ACHN (cell line): Measurements from ENCODE around the gene PLEKHA6.

Experiments used
- DNase-seq: peaks from one replicate; pipeline ENCODE4 v3.0.0-alpha.2; 2015
- in situ Hi-C: cut with HindIII; loops from 2 replicates; pipeline ENCODE4 v1.10.0; 2017; ENCODE audit warnings: low sequenced_read_pairs, low pct_ligation_motif_present, low pct_unique_long_range_greater_than_20kb

Gene PLEKHA6

DNA sequence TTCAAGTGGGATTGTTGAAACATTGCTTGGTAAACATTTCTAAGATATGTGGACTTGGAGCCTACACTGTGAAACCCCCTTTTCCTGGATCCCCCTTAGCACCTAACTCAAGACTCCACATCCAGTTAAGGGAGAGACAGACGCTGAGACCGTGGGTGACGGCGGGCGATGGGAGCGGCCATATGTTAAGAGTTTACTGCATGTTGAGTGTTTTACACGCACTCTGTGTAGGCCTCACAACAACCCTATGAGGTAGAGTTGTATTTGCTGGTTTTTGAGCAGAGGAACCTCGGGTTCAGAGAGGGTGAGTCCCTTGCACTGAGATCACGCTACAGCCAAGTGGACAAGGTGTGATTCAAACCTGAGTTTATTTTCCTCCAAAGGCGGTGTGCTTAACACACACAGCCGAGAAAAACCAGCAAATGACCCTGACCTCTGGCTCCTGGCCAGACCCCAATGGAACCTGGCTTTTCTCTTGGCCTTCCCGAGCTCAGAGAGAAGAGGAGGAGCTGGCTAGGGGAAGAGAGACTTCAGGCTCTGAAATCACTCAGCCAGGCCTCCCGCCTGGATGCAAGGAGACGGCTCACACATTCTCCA, 99.0 kb downstream of the PLEKHA6 start:
- in situ Hi-C loops: no loop called here
- no peak for DNase-seq

DNA sequence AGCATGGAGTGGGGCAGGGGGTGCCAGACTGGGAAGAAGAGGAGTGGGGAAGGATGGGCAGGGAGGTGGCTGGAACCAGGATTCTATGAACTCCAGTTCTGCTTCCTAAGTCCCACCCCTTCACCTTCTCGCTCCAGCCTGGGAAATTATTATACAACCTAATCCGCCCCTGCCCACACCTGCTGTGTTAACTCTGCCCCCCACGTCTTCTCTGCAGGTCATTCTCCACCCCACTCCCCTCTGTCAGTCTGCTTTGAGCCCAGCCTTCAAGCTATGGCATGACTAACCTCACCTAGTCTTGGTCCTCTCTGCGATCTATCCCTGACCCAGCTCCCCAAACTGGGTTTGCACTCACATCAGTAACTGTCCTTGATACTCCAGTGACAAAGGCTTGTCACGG, 99.9 kb downstream of the PLEKHA6 start:
- no peak for DNase-seq
- in situ Hi-C loops: no loop called here

DNA sequence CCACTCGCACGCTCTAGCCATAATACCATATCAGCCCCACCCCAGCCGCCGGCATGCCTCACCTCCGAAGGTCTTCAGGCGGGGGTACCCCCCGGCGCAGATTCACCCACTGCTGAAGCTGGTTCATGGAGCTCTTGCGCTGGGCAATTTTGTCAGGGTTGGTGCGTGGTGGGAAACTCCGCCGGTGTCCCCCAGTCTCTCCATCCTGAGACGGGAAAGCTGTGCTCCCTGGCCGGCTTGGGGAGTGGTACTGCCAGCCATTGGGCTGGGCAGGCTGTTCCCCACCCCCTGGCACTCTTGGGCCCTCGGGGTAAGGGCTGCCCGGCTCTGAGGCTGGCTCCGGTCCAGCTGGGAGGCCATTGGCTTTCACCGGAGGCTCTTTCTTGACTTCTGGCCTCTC, 100.5 kb downstream of the PLEKHA6 start:
- DNase-seq: no peak
- in situ Hi-C loops: no loop called here

DNA sequence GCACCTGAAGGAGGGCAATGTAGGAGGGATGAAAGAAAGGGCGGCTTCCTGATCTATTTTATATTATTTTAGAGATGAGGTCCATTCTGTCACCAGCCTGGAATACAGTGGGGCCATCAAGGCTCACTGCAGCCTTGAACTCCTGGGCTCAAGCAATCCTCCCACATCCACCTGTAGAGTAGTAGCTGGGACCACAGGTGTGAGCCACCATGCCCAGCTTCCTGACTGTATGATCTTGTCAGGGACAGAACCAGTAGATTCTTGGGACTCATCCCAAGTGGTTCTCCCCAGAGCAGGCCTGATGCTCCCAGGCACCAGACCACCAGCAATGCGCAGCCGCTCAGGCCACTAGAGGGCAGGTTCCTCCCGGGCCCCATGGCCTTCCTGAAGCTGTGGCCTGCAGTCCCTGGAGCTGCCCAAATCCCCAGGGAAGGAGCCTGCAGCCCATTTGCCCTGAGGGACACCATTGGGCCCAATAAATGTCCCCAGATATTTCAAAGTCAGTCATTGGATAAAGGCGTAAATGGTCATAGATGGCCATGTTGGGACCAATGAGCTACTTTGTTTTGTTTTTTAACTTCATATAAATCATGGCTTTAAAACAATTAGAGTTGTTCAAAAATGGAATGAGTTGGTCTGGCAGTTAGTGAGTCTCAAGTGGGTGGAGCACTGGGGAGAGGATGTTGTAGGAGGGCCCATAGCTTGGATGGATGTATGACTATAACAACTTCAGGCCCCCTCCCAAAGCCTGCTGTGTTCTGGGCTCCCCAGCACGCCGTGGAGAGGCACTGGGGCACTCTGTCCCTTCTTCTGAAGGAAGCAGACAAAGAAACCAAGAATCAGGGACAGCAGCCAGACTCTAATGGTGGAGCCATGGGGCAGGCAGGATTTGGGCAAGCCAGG, 101.3 kb downstream of the PLEKHA6 start:
- DNase-seq: peak; percentile 69
- in situ Hi-C loops: no loop called here

DNA sequence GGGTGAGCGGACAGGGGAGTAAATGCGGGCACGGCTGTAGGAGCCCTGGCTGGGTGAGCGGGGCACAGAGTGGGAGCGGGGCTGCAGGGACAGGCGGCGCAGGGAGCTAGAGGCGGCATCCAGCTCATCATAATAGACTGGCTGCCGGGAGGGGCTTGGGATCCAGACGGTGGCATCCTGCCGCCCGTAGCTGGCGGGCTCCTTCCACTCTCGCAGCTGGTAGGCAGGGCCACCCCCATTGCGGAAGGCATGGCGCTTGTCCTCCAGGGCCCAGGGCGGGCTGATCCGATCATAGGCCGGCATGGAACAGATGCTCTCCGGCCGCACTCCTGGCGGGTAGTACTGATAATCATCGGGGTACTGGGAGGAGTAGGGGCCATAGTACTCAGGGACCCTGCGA, 102.3 kb downstream of the PLEKHA6 start:
- in situ Hi-C loops: no loop called here
- no peak for DNase-seq

DNA sequence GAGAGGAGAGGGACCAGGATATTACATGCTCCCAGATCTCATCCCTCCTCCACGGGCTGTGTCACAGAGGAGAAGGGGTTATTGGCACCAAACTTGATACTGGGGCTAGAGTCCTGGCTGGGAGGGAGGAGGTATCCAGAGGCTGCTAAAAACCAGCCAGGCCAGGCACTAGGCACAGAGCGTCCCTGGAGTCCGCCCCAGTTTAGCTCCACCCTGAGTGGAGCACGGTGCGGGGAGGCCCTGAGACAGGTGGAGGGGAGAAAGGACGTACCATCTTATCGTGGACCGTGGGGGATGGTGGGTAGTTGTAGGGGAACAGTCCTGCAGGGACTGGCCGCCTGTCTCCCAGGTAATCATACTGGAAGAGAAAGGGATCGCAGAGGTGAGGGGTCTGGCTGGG, 103.2 kb downstream of the PLEKHA6 start:
- DNase-seq: no peak
- in situ Hi-C loops: no loop called here

DNA sequence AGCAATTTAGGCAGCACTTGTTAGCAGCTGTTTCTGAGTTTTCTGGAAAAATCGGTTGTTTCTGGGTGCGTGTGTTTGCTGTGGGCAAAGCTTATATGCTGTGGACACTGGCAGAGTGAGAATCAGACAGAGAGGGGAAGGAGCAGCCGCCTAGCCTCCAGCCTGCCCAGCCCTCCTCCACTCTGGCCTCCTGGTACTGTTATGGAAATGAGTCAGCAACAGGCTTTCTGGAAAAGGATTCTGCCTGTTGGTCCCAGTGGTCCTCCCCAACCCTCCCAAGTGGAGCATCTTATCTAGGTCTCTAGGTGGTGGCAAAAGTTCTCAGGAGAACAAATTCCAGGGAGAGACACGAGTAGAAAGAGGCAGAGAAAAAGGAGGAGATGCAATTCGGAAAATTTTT, 103.8 kb downstream of the PLEKHA6 start:
- no peak for DNase-seq
- in situ Hi-C loops: no loop called here

DNA sequence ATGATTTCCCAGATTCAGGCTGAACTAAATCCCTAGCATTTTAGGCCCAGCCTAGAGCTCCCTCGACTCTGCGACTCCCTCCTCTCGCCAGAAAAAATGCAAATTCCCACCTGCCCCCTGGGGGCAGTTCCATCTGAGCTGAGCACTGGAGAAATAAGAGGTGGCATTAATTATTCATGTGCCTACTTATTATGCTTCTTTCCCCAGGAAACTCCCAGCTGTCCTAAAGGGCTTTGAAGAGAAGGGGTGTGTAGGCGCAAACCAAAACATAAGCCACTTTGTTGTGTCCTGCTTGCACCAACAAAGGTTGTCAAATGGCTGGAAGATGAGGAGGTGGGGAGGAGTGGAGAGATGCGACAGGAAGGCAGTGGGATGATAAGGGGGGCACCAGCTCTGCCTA, 104.5 kb downstream of the PLEKHA6 start:
- DNase-seq: no peak
- in situ Hi-C loops: no loop called here

DNA sequence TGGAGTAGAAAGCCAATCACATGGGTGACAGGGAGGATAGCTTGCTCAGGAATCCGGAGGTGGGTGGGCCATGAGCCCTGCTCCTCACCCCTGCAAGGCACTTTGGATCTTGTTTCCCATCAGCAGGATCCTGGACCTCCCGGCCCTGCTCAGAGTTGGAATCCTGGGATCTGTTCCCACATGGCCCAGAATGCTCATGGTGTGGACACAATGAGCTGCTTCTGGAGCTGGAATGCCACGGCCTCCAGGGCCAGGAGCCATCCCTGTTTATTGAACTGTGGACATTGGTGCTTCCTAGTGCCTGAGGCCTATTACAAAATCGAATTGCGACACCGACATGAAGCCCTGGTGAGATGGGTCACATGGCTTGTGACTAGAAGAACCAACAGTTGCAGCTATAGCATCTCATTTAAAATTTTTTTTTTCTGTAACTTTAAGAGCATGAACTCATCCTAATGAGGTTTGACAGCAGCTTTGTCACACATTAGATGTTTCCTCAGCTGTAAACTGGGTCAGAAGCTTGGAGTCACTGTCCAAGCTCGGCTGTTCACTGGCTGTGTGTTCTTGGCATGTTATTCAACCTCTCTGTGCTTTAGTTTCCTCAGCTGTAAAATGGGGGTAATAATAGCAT, 105.6 kb downstream of the PLEKHA6 start:
- no peak for DNase-seq
- in situ Hi-C loops: no loop called here

DNA sequence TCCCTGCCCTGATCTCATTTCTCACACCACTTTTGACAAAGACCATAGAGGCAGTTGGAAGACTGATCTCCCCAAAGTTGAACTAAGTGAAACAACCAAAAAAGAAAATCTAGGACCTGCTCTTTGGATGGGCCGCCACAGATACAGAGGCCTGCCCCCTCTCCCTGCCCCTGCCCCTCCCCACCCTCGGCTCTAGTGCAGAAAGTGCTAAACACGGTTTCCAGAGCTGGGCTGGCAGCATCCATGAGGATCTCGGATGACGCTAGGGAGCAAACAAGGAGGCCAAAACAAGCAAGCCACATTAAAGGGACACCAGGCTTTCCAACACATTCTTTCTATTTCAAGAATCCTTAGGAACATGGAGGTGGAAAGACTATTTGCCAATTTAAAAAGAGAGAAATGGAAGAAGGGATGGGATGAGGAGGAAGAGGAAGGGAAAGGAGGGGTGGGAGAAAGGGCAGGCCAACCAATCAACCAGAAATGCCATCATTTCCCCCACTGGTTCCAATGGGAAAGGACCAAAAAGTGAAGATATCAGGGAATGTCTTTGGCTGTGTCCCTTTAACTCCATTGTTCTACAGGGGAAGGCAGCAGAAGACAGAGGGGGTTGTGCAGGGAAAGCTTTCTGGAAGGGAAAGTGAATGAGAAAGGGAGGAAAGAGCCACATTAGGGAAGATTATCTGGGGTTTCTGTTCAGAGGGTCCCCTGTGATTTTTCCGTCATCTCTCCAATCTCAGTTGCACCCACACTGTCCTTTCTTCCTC, 107.6 kb downstream of the PLEKHA6 start:
- in situ Hi-C loops: no loop called here
- no peak for DNase-seq

DNA sequence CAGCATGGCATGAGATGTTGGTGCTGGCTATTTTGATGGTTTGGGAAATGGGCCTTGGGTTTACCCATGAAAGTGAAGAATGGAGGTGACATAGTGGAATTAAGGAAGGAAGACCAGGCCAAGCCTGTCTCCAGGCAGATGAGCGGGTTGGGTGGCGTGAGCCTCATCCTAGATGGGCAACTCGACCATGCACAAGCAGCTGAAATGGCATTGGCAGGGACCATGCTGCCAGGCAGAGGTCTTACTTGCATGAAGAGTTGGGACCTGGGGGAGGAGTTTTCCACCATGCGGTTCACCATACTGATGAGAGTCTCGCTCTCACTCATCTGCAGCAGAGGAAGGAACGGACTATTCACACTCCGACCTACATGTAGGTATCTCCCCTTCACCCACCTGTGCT, 108.4 kb downstream of the PLEKHA6 start:
- in situ Hi-C loops: no loop called here

DNA sequence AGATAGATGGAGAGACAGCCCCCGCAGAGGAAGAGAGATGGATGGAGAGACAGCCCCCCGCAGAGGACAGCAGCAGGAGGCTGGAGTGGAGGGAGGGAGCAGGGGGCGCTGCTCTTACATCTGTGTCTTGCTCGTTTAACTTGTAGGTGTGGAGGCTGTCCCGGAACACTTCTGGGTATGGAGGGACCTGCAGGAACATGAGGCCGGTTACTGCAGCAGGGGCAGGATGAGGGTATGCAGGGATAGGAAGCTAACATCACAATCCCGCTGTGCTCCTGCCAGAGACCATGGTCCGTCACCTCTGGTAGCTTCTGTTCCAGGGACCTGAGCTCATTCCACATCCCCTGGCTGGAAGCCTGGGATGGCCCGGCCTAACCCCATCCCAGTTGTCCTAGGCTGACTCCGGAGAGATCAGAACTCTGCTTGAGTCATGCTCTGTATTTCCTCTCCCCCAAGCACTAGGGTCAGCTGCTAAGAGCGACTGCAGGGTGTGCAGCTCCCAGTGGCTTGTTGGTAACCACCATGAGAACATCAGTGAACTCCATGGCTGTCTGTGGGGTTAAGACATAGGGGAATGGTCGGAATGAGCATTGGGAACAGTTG, 109.2 kb downstream of the PLEKHA6 start:
- DNase-seq: no peak
- in situ Hi-C loops: no loop called here

More for the DNA sequence above, 108.4 kb downstream of the PLEKHA6 start:
- DNase-seq: no peak

DNA sequence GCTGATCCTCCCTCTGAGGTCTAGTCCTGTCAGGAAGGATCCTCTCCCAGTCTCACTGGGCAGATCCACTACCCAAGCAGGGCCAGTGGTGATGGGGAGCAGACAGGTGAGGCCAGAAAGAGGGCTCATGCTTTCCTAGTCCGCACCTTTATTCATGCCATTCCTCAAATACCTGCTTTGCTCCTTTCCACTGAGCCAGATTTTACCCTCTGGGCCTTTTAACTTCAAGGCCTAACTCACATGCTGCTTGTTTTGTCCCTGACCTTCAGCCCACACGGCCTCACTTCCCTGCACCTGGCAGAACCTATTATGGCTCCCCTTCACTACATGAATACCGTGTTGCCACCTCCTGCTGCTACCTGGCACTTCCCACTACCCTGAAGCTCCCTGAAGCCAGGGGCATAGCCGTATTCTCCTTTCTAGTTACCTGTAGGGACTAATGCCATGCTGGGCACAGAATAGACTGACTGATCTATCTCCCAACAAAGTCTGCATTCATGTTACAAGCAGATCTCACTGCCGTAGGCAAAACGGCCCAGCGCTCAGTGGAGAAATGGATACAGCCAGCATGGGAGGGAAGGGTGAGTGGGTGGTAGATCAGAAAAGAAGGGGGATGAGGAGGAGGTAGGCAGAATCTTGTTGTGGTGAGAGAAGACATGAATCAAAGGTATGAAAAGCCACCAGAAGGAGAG, 109.8 kb downstream of the PLEKHA6 start:
- in situ Hi-C loops: no loop called here
- no peak for DNase-seq

DNA sequence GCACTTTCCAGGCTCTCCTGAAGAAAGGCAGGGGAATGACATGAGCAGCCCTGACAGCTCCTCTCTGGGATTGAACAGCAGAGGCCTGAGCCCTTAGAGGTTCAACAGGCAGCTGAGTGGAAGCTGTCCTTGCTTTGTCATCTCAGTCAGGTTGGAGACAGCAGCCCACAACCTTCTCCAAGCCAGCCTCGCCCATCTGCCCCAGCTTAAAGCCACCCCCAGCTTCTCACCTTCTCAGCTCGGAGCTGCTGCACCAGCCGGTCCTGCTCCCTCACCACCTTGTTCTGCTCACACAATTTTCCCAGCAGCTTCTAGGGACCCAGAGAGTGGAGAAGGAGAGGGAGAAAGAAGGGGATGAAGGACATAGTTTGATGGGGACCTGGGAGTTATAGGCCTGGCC, 110.8 kb downstream of the PLEKHA6 start:
- DNase-seq: no peak
- in situ Hi-C loops: no loop called here

DNA sequence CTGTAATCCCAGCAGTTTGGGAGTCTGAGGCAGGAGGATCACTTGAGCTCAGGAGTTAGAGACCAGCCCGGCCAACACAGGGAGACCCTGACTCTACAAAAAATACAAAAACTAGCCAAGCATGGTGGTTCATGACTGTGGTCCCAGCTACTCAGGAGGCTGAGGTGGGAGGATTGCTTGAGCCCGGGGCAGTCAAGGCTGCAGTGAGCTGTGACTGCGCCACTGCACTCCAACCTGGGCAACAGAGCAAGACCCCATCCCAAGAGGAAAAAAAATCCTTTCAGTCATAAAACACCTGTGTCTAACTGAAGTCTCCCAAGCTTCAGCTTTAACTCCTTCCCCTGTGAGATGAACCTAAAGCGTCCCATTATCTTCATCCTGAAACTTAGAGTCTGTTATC, 112.9 kb downstream of the PLEKHA6 start:
- in situ Hi-C loops: no loop called here

DNA sequence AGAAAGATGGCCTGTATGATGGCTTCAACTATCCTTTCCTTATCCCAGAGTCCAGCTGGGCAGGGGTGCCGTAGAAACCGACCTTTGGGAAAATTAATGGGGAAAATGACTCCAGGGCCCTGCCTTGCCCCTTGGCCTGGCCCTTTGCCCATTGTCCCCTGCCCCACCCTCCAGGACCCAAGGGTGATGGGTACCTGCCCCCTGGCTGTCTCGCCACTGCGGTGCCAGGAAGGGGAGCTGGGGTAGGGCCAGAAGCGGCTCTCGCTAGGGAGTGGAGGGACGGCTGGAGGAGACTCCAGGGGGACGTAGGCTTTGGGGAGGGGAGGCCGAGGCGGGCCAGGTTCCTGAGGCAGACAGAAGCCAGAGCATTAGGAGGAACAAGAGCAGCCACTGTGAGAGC, 116.8 kb downstream of the PLEKHA6 start:
- in situ Hi-C loops: no loop called here

More for the DNA sequence above, 112.9 kb downstream of the PLEKHA6 start:
- no peak for DNase-seq

DNA sequence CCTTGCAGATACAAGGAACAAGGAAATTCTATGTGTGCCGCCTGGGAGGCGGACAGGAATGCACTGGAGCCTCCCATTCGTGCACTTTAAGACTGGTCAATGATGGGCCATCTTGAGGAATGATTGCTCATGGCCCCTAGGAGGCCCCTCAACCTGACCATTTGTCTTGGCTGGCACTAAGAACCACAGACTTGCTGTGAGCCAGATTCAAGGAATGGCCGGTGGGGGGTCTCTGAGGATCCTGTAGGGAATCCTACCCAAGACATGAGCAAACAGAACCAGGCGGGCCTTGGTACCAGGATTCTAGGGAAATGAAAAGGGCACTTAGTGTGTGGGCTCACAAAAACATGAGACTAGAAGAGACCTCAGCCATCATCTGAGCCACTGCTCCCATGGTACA, 117.8 kb downstream of the PLEKHA6 start:
- DNase-seq: no peak
- in situ Hi-C loops: no loop called here

More for the DNA sequence above, 116.8 kb downstream of the PLEKHA6 start:
- DNase-seq: no peak

DNA sequence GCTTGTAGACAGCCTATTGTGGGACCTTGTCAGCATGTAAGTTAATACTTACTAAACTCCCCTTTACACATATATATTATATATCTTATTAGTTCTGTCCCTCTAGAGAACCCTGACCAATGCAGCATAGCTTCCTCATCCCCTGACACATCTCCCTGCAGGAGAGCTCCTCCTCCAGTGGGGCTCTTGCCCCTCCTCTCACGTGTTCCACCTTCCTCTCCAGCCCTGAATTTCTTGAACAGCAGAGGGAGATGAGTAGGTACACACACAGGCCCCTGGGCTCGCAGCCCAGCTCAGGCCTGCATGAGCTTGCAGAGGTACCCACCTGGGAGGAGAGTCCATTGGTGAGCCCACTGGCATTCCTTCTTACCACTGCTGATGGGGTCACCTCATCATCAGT, 118.7 kb downstream of the PLEKHA6 start:
- in situ Hi-C loops: no loop called here
- DNase-seq: peak; percentile 23
